PC-3 (cell line): ENCODE results near the gene LIMS2.

Experiments used
- CTCF ChIP-seq: fragments of 300-600 bp; sonication (generic); conservative IDR thresholded peaks from 2 replicates; pipeline ENCODE4 v1.5.1; 2017; ENCODE audit warnings: antibody characterized with exemption, low read depth, mild to moderate bottlenecking, low read length
- EZH2 ChIP-seq: fragments of 300-600 bp; sonication (generic); IDR thresholded peaks from one replicate; pipeline ENCODE4 v1.6.1; 2017; ENCODE audit warnings: antibody characterized with exemption, mild to moderate bottlenecking, low read length; ENCODE audit not compliant: unreplicated experiment

- TF ChIP-seq CTCF: no peak
- no peak for TF ChIP-seq EZH2
Observed at GRCh38 chr2:127715778-127716449, 40.6 kb upstream of the LIMS2 start.
